ENCODE results near the gene AK3. TPM values are rescaled to one million over a fixed set of nuclear protein-coding genes. Genes with fewer than 3 reads are reported as not detected.

Gene AK3
- total and polyA plus RNA-seq, 2 donors (not counting 3 experiments of a cell fraction or from before 2014, with no cell fraction given): 20.6 to 42.3 TPM

DNA sequence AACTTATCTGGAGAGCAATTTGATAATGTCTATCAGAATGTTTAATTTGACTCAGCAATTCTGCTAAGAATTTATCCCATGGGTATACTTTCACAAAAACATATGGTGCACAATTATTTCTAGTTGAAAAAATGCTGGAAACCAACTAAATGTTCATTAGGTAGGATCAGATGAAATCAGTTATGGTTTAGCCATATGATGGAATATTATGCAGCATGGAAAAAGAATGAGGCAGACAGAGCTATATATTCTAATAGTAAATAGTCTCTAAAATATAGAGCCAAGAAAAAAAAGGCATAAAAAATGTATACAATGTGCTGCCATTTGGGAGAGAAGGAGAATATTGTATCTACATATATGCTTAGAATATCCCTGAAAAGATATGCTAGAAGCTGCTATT, 71.1 kb downstream of the AK3 start:
- no peak for FAIRE-seq
- CTCF ChIA-PET: interaction anchor here (0.6 kb wide), 1 partner anchor 65 kb away, joined by 3 read pairs; no protein-coding TSS in a partner anchor

DNA sequence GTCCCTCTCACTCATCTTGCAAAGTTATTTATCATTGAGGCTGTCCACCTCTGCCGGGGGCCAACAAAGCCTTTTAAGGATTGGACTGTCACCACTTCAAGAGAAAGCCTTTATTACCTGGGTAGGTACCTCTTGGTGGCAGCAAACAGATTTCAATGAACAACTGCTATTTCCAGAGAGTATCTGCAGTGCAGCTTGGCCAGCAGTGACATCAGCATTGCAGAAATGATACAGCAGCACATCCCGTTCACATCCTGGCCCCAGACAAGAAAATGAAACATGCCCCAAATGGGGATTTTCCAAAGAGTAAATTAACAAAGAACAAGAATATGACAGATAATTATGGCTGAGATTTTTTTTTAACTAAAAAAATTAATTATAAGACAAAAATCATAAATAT, 72.4 kb downstream of the AK3 start:
- H3K4me1 ChIP-seq (ENCODE audit: control insufficient read depth, extremely low read depth, insufficient read depth, low read length): peaks cover 15% of the 10 kb centered on the region
- peaks cover 0 to 4% of the 10 kb centered on the region in 2 experiments for H3K27me3 ChIP-seq (ENCODE audit: control insufficient read depth in 2 of 2, insufficient read depth in 2 of 2, low read length in 2 of 2)
- no peak overlapping the region for H3K27ac ChIP-seq (ENCODE audit: insufficient read depth, low read depth, low read length)
- intact Hi-C loops (cut with micrococcal nuclease) (no loop called here), dilution Hi-C loops (cut with MboI; ENCODE audit: extremely low pct_ligation_motif_present, low sequenced_read_pairs) (no loop called here)
- H3K9me1 ChIP-seq (replicated peaks; ENCODE audit: control insufficient read depth, extremely low read depth, insufficient read depth, low read length): no peaks in the 10 kb centered on the region
- no TSS peak for BruUV-seq (replicated peaks)
- no peaks in the 10 kb centered on the region for H3K9me3 ChIP-seq (replicated peaks; ENCODE audit: control insufficient read depth, insufficient read depth, low read length)
- H3K79me2 ChIP-seq (ENCODE audit: control insufficient read depth, insufficient read depth, low read length): no peaks in the 10 kb centered on the region
- no peak for FAIRE-seq
- CTCF ChIA-PET: no interaction called here
- no peak for DNase-seq (ENCODE audit: low read depth, low spot score)
- H3K9ac ChIP-seq (replicated peaks; ENCODE audit: extremely low read depth, insufficient read depth, low read length): no peak overlapping the region
- H2AFZ ChIP-seq (ENCODE audit: low read depth, low read length): no peak overlapping the region
- TF ChIP-seq, protein P1, sequence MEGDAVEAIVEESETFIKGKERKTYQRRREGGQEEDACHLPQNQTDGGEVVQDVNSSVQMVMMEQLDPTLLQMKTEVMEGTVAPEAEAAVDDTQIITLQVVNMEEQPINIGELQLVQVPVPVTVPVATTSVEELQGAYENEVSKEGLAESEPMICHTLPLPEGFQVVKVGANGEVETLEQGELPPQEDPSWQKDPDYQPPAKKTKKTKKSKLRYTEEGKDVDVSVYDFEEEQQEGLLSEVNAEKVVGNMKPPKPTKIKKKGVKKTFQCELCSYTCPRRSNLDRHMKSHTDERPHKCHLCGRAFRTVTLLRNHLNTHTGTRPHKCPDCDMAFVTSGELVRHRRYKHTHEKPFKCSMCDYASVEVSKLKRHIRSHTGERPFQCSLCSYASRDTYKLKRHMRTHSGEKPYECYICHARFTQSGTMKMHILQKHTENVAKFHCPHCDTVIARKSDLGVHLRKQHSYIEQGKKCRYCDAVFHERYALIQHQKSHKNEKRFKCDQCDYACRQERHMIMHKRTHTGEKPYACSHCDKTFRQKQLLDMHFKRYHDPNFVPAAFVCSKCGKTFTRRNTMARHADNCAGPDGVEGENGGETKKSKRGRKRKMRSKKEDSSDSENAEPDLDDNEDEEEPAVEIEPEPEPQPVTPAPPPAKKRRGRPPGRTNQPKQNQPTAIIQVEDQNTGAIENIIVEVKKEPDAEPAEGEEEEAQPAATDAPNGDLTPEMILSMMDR (IDR thresholded peaks at IDR 0.05; ENCODE audit: extremely low read depth in 1 of 2, insufficient read depth in 1 of 2, low read depth in 1 of 2, low read length in 2 of 2): no peak
- no peak for TF ChIP-seq POLR2A (IDR thresholded peaks at IDR 0.05; ENCODE audit: low read depth, low read length)
- no peak for TF ChIP-seq GATA2 (IDR thresholded peaks at IDR 0.05; ENCODE audit: insufficient read depth, insufficient read length, low read depth, low read length)
- TF ChIP-seq, protein P2, sequence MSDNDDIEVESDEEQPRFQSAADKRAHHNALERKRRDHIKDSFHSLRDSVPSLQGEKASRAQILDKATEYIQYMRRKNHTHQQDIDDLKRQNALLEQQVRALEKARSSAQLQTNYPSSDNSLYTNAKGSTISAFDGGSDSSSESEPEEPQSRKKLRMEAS (IDR thresholded peaks at IDR 0.05; ENCODE audit: insufficient read depth, insufficient read length): no peak
- no peak for TF ChIP-seq FOS (IDR thresholded peaks at IDR 0.05; ENCODE audit: borderline replicate concordance, insufficient read depth, low read length)
- no peak for TF ChIP-seq JUN (IDR thresholded peaks at IDR 0.05; ENCODE audit: borderline replicate concordance, insufficient read depth, insufficient read length, low read depth)
- TF ChIP-seq POLR2AphosphoS5 (IDR thresholded peaks at IDR 0.05; ENCODE audit: insufficient read depth, low read depth, low read length): no peak
- no peak for TF ChIP-seq MYC (IDR thresholded peaks at IDR 0.05; ENCODE audit: low read depth, low read length)
- no peak for TF ChIP-seq EZH2 (IDR thresholded peaks at IDR 0.05; ENCODE audit: borderline replicate concordance, low read depth, low read length, severe bottlenecking)
- no peak overlapping the region for H3K4me2 ChIP-seq (ENCODE audit: insufficient read depth, low read length)
- H4K20me1 ChIP-seq (replicated peaks; ENCODE audit: control insufficient read depth, extremely low read depth, insufficient read depth, low read length): no peaks in the 10 kb centered on the region
- POLR2A ChIA-PET: no interaction called here
- no peak overlapping the region for H3K4me3 ChIP-seq (replicated peaks in 1 of 3; ENCODE audit: insufficient read depth in 1 of 3, low read depth in 1 of 3, low read length in 3 of 3)
- H3K36me3 ChIP-seq (ENCODE audit: control insufficient read depth in 2 of 2, extremely low read depth in 1 of 2, insufficient read depth in 2 of 2, low read length in 2 of 2): no peaks in the 10 kb centered on the region

More for the DNA sequence above, 71.1 kb downstream of the AK3 start:
- H4K20me1 ChIP-seq (replicated peaks; ENCODE audit: control insufficient read depth, extremely low read depth, insufficient read depth, low read length): no peaks in the 10 kb centered on the region
- H3K27ac ChIP-seq (ENCODE audit: insufficient read depth, low read depth, low read length): no peak overlapping the region
- intact Hi-C loops (cut with micrococcal nuclease) (loop anchor here (10.0 kb wide), 1 partner anchor 1145 kb away; the partner anchor contains the start of gene RFX3), dilution Hi-C loops (cut with MboI; ENCODE audit: extremely low pct_ligation_motif_present, low sequenced_read_pairs) (no loop called here)
- no peak overlapping the region for H3K9ac ChIP-seq (replicated peaks; ENCODE audit: extremely low read depth, insufficient read depth, low read length)
- H3K4me3 ChIP-seq (replicated peaks in 1 of 3; ENCODE audit: insufficient read depth in 1 of 3, low read depth in 1 of 3, low read length in 3 of 3): no peak overlapping the region
- DNase-seq (ENCODE audit: low read depth, low spot score): no peak
- H3K27me3 ChIP-seq (ENCODE audit: control insufficient read depth in 2 of 2, insufficient read depth in 2 of 2, low read length in 2 of 2): peaks cover 0 to 4% of the 10 kb centered on the region in 2 experiments
- H3K79me2 ChIP-seq (ENCODE audit: control insufficient read depth, insufficient read depth, low read length): no peaks in the 10 kb centered on the region
- H3K36me3 ChIP-seq (ENCODE audit: control insufficient read depth in 2 of 2, extremely low read depth in 1 of 2, insufficient read depth in 2 of 2, low read length in 2 of 2): no peaks in the 10 kb centered on the region
- POLR2A ChIA-PET: interaction anchor here (0.6 kb wide), 1 partner anchor 39 kb away, joined by 11 read pairs; no protein-coding TSS in a partner anchor
- peaks cover 11% of the 10 kb centered on the region for H3K4me1 ChIP-seq (ENCODE audit: control insufficient read depth, extremely low read depth, insufficient read depth, low read length)
- no peak overlapping the region for H2AFZ ChIP-seq (ENCODE audit: low read depth, low read length)
- no peaks in the 10 kb centered on the region for H3K9me3 ChIP-seq (replicated peaks; ENCODE audit: control insufficient read depth, insufficient read depth, low read length)
- no peaks in the 10 kb centered on the region for H3K9me1 ChIP-seq (replicated peaks; ENCODE audit: control insufficient read depth, extremely low read depth, insufficient read depth, low read length)
- no peak overlapping the region for H3K4me2 ChIP-seq (ENCODE audit: insufficient read depth, low read length)
- no TSS peak for BruUV-seq (replicated peaks)
- no peak for TF ChIP-seq GATA2 (IDR thresholded peaks at IDR 0.05; ENCODE audit: insufficient read depth, insufficient read length, low read depth, low read length)
- TF ChIP-seq POLR2AphosphoS5 (IDR thresholded peaks at IDR 0.05; ENCODE audit: insufficient read depth, low read depth, low read length): no peak
- no peak for TF ChIP-seq MYC (IDR thresholded peaks at IDR 0.05; ENCODE audit: low read depth, low read length)
